Breast epithelium (tissue), 3 donors: ENCODE results near the gene ASCL1.

Experiments used
- CTCF ChIP-seq, 3 donors: fragments of 450-650 bp; IDR thresholded peaks; one replicate each; pipeline ENCODE4 v1.5.1; 2016 to 2017; ENCODE audit warnings: antibody characterized with exemption in 3 of 3, mild to moderate bottlenecking in 3 of 3, moderate library complexity in 3 of 3
- POLR2A ChIP-seq: fragments of 450-650 bp; IDR thresholded peaks from one replicate; pipeline ENCODE4 v1.6.1; 2016; ENCODE audit warnings: antibody characterized with exemption, mild to moderate bottlenecking, moderate library complexity

- no peak for TF ChIP-seq CTCF (IDR thresholded peaks at IDR 0.05)
- TF ChIP-seq POLR2A, result no peak
These were observed 20.7 kb downstream of the ASCL1 start for GRCh38 chr12:102977945-102978706.
